Hepatocyte (in vitro differentiated cells): ENCODE data around the gene OR52J3.

Experiments
- EZH2 ChIP-seq: fragments of 200-600 bp; sonication (generic); IDR thresholded peaks from 2 replicates; pipeline ENCODE4 v1.6.1; 2016; ENCODE audit warnings: antibody characterized with exemption, mild to moderate bottlenecking, borderline replicate concordance
- EZH2phosphoT487 ChIP-seq: fragments of 200-600 bp; sonication (generic); IDR thresholded peaks from one replicate; pipeline ENCODE4 v1.6.1; 2018; ENCODE audit warnings: antibody characterized with exemption, mild to moderate bottlenecking, low read depth, moderate library complexity; ENCODE audit not compliant: unreplicated experiment, severe bottlenecking
- TF ChIP-seq, protein P1 (sequence below): fragments of 200-600 bp; sonication (generic); IDR thresholded peaks from 2 replicates; pipeline ENCODE4 v1.5.1; 2016; ENCODE audit warnings: antibody characterized with exemption, mild to moderate bottlenecking; ENCODE audit not compliant: poor library complexity

DNA sequence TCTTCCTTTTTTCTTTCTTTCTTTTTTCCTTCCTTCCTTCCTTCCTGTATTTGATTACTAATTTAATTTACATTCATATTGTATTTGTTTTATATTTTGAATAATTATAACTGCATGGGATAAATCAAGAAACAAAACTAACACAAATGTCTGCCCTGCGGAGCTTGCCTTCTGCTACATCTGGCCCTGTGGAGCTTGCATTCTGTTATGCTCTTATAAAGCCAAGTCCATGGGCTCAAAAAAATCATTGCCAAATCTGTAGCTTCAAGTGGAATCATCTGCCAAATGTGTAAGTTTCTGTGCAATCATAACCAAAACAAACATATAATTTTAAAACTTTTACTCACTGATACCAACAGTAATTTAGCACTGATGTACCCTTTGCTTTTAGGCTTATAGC, 8.0 kb upstream of the OR52J3 start:
- TF ChIP-seq, protein P1, sequence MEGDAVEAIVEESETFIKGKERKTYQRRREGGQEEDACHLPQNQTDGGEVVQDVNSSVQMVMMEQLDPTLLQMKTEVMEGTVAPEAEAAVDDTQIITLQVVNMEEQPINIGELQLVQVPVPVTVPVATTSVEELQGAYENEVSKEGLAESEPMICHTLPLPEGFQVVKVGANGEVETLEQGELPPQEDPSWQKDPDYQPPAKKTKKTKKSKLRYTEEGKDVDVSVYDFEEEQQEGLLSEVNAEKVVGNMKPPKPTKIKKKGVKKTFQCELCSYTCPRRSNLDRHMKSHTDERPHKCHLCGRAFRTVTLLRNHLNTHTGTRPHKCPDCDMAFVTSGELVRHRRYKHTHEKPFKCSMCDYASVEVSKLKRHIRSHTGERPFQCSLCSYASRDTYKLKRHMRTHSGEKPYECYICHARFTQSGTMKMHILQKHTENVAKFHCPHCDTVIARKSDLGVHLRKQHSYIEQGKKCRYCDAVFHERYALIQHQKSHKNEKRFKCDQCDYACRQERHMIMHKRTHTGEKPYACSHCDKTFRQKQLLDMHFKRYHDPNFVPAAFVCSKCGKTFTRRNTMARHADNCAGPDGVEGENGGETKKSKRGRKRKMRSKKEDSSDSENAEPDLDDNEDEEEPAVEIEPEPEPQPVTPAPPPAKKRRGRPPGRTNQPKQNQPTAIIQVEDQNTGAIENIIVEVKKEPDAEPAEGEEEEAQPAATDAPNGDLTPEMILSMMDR: no peak
- TF ChIP-seq EZH2phosphoT487: no peak
- no peak for TF ChIP-seq EZH2
